NCI-H146 (cell line): ENCODE measurements around the gene GALR2.
"Not testable (repeated sequence)": the region's sequence is repeated elsewhere in the genome, so short reads cannot be mapped to it uniquely, and the experiment has no call there.

Experiments used
- DNase-seq: peaks from one replicate; lab custom pipeline; 2025; lab: John Stamatoyannopoulos, UW

Gene GALR2, protein sequence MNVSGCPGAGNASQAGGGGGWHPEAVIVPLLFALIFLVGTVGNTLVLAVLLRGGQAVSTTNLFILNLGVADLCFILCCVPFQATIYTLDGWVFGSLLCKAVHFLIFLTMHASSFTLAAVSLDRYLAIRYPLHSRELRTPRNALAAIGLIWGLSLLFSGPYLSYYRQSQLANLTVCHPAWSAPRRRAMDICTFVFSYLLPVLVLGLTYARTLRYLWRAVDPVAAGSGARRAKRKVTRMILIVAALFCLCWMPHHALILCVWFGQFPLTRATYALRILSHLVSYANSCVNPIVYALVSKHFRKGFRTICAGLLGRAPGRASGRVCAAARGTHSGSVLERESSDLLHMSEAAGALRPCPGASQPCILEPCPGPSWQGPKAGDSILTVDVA

GRCh38 chr17:76074390-76075363 is at the start of gene GALR2:
Gene GALR2, plus strand, starts transcription at chr17:76074781. Its CDS starts 103 bp downstream, at chr17:76074884.
- DNase-seq = peak; percentile 46

GRCh38 chr17:76025294-76025693 is 49.3 kb upstream of the GALR2 start:
- DNase-seq = no peak

DNA sequence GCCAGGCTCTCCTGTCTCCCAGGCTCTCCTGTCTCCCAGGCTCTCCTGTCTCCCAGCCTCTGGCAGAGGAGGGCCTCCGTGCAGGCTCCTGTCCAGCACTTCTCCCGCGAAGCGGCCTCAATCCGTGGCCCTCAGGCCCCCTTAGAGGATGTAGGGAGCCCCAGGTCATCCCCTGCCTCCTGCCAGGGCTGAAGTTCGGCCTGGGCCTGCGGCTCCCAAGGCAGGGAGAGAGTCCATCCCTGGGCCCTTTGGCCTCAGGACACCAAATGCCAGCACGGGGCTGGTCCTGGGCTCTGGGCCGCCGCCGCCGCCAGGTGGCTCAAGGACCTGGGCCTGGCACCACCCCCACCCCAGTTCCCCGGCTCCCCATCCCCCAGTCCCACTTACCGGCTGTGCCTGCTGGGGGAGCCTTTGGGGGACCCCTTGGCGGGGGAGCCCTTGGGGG is 47.8 kb upstream of the GALR2 start:
- DNase-seq = no peak

GRCh38 chr17:76027159-76027839 is 47.3 kb upstream of the GALR2 start, which contains the start of gene EVPL:
Gene EVPL, minus strand, starts transcription at chr17:76027306. Its CDS starts 108 bp downstream, at chr17:76027198.
- no peak for DNase-seq

GRCh38 chr17:76032073-76032779 is 42.4 kb upstream of the GALR2 start:
- DNase-seq = peak; percentile 83

DNA sequence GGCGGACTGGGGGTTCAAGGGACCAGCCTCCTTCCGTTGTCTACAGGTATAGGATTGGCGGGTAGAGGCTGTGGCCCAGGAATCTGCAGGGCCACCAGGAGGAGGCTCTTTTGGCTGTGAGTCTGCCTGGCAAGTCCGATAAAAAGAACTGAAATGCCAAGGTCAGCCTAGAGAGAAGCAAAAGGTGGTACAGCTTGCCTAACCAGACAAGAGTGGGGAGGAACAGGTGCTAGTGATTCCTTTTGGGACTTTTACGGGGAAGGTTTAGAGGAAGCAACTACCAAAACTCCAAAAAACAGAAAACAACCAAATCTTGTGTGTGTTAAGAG is 41.8 kb upstream of the GALR2 start:
- DNase-seq = no peak

DNA sequence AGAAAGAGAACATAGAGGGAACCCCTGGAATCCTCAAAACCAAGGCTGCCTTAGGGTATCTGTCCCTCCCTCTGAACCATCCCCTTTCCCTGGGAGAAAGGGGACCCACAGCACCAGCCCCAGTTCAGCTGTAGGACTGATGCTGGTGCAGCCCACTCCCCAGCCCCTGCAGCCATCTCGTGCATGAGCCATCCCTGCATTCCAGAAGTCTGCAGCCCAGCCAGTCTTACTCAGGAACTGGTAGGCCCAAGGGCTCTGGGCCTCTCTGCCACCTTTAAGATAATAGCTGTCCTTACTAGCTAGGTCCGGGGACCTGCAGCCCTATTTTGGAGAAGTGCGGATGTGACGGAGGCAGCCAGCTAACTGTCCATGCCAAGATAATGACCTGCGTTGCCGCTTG is 41.4 kb upstream of the GALR2 start:
- no peak for DNase-seq

- no peak for DNase-seq
These were observed 39.9 kb upstream of the GALR2 start for GRCh38 chr17:76034428-76035350.

- DNase-seq = no peak
These were observed 37.9 kb upstream of the GALR2 start for GRCh38 chr17:76036497-76037261.

- DNase-seq = no peak
These were observed 36.5 kb upstream of the GALR2 start for GRCh38 chr17:76038050-76038449.

DNA sequence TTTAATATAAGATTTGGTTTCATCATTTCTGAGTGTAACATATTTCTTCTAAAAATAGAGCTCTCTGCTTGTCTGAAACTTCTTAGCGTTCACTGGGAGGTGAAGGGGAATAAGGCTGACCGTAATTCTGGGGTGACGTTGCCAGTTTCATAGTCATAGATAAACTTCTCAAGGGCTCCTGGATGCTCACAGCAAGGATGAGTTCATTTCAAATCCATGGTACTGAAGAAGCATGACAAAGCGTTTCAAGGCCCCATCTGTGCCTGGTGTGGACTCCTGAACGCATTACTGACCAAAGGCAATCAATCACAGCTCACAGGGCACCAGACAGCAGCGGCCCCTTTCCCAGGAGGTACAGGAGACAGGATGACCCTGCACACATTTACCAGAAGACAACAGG is 35.5 kb upstream of the GALR2 start:
- DNase-seq = no peak

GRCh38 chr17:76040376-76040775 is 34.2 kb upstream of the GALR2 start:
- DNase-seq = no peak

GRCh38 chr17:76042868-76043267 is 31.7 kb upstream of the GALR2 start:
- not testable (repeated sequence) for DNase-seq

DNA sequence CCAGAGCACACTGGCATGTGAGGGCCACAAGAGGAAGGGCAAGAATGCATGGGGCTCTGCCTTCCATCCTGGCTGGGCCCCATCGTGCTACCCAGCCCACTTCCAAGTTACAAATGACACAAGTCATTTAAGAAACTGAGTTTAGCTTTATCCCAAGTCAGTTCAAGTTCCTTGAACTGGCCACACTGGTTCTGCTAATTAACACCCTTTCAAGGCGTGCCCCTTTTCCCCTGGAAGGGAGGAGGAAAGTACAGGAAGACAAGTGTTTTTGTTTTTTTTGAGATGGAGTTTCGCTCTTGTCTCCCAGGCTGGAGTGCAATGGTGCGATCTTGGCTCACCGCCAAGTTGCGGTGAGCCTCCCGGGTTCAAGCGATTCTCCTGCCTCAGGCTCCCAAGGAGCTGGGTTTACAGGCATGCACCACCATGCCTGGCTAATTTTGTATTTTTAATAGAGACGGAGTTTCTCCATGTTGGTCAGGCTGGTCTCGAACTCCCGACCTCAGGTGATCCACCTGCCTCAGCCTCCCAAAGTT is 30.0 kb upstream of the GALR2 start:
- not testable (repeated sequence) for DNase-seq

DNA sequence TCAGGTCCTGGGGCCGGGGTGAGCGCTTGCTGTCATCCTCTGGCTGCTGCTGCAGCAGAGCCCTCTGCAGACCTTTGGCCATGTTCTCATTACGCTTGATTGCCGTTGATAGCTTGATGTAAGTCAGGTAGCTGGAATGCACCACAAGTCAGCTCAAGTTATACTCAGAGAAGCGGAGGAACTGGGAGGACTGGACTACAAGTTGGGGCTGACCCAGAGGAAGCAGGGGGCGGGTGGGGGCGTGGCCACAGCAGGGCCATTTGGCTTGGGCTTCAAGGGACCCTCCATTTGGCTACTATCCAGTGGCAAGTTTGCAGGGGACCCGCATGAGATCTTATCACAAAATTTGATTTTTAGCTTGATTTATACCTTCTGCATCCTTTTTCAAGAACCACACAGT is 28.5 kb upstream of the GALR2 start:
- DNase-seq = no peak

GRCh38 chr17:76048025-76048605 is 26.5 kb upstream of the GALR2 start:
- no peak for DNase-seq

DNA sequence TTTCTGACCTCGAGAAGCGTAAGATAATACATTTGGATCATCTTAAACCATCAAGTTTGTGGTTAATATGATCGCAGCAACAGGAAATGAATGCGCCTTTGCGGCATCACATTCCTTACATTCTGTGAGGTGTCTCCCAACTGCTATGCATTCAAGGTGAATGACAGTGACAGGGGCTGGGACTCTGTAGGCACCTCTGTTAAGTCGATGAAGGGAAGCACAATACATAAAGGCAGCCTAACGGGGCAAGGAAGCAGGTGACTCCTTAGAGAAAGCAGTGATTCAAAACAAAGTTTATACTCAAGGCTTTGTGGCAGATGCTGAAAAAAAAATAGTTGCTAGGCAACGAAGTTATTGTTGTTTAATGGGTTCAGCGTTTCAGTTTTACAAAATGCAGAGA is 25.9 kb upstream of the GALR2 start:
- no peak for DNase-seq

- DNase-seq = no peak
These were observed 25.3 kb upstream of the GALR2 start for GRCh38 chr17:76049239-76049638.
